Measurements from ENCODE around the gene MAST4.

DNA sequence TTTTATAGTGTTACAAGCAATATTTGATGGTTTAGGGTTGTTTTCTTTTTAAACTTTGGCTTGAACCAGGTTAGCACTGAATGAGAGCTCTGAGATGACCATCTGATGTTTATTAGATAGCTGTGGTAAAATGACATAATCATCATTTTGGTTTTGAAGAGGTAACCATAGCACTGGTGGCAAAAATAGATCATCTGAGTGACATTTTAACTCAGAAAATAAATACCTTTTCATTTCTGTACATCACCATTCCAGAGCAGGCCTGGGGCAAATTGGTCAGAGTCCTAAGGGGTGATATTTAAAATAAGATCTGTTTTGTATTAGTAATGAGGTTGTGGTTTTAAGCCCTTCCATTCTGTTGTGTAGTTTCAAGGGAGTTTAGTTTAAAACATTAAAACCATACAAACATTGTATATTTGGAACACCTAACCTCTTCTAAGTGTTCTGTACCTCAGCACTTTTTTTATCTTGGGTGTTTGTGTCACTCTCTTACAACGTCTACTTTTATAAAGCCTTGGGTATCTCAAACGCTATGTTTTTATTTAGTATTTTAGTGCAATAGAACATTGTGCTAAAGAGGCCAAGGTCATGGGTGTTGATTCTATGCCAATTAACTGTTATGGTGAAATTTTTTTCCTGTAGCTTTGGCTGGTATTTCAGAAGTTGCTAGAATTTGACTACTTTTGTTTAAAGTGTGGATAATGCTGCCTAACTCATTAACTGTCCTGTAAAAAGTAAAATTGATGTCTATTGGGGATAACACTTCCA is 434.3 kb downstream of the MAST4 start:
- TF ChIP-seq, protein P1, sequence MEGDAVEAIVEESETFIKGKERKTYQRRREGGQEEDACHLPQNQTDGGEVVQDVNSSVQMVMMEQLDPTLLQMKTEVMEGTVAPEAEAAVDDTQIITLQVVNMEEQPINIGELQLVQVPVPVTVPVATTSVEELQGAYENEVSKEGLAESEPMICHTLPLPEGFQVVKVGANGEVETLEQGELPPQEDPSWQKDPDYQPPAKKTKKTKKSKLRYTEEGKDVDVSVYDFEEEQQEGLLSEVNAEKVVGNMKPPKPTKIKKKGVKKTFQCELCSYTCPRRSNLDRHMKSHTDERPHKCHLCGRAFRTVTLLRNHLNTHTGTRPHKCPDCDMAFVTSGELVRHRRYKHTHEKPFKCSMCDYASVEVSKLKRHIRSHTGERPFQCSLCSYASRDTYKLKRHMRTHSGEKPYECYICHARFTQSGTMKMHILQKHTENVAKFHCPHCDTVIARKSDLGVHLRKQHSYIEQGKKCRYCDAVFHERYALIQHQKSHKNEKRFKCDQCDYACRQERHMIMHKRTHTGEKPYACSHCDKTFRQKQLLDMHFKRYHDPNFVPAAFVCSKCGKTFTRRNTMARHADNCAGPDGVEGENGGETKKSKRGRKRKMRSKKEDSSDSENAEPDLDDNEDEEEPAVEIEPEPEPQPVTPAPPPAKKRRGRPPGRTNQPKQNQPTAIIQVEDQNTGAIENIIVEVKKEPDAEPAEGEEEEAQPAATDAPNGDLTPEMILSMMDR (IDR thresholded peaks at IDR 0.05): no peak
- TF ChIP-seq POLR2A (IDR thresholded peaks at IDR 0.05): no peak

Data from esophagus squamous epithelium (tissue), 4 donors.